ENCODE data around the gene RGS19. TPM values are rescaled to one million over a fixed set of nuclear protein-coding genes. Genes with fewer than 3 reads are reported as not detected.

Gene RGS19
- polyA plus RNA-seq, 1 donor = 3.6 TPM

- no peak for DNase-seq
These were observed 2.2 kb downstream of the RGS19 start for GRCh38 chr20:64077094-64077493.

GRCh38 chr20:64076061-64076997 lies 3.0 kb downstream of the RGS19 start:
- DNase-seq = no peak

GRCh38 chr20:64075556-64075955 lies 3.8 kb downstream of the RGS19 start:
- no peak for DNase-seq

- DNase-seq = no peak
These were observed 4.4 kb downstream of the RGS19 start for GRCh38 chr20:64074963-64075362.

- DNase-seq = no peak
These were observed 5.0 kb downstream of the RGS19 start for GRCh38 chr20:64074184-64074789.

- no peak for DNase-seq
These were observed 5.7 kb downstream of the RGS19 start for GRCh38 chr20:64073476-64074183.

GRCh38 chr20:64072498-64073063 lies 6.7 kb downstream of the RGS19 start:
- no peak for DNase-seq

- no peak for DNase-seq
These were observed 7.7 kb downstream of the RGS19 start for GRCh38 chr20:64071341-64072332.

- DNase-seq = no peak
These were observed 8.9 kb downstream of the RGS19 start for GRCh38 chr20:64070244-64070993.

GRCh38 chr20:64069614-64070243 lies 9.6 kb downstream of the RGS19 start:
- no peak for DNase-seq

GRCh38 chr20:64069209-64069613 lies 10.1 kb downstream of the RGS19 start:
- no peak for DNase-seq

- no peak for DNase-seq
These were observed 10.7 kb downstream of the RGS19 start for GRCh38 chr20:64068386-64069208.

- no peak for DNase-seq
These were observed 11.5 kb downstream of the RGS19 start for GRCh38 chr20:64067733-64068307.

- DNase-seq = no peak
These were observed 12.2 kb downstream of the RGS19 start for GRCh38 chr20:64067005-64067632.

- DNase-seq = no peak
These were observed 13.4 kb downstream of the RGS19 start for GRCh38 chr20:64065974-64066343.

GRCh38 chr20:64065062-64065973 lies 14.0 kb downstream of the RGS19 start:
- no peak for DNase-seq

GRCh38 chr20:64064145-64064698 lies 15.1 kb downstream of the RGS19 start:
- no peak for DNase-seq

Measured in left kidney (tissue), 2 donors.